Measurements from ENCODE around the gene RGS3. TPM values are rescaled to one million over a fixed set of nuclear protein-coding genes. Genes with fewer than 3 reads are reported as not detected.
A peak's percentile ranks its signal among the peaks of the same experiment; 100 is the strongest.

Gene RGS3
- total and polyA plus RNA-seq, 12 donors, result 65.4 to 201 (median 132) TPM

DNA sequence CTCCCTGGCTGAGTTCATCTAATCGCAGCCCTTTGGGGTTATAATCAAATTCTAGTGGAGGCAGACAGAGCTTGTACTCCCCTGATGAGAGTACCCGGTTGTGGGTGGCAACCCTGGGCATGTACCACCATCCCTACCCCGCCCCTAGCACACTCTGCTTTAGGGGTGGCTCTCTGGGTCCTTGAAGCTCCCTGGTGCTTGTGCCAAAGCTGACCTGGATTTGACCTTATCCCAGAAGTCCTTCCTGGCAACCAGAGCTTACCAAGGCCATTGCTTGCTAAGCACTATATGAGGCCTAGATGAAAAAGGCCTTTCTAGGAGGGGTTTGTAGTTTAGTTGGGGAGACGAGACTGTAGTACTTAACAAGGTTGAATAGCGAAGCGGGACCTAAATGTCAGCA, 72.2 kb downstream of the RGS3 start:
- H3K4me3 ChIP-seq, result no peak overlapping the region
- WGBS, 2 donors, result 67 to 76% methylated on average over 6 of the region's 6 CpGs
- H3K27ac ChIP-seq, result peak overlapping the region; percentile 64 to 91 (median 84)
- peaks cover 38 to 78% (median 57%) of the 10 kb centered on the region in 9 donors for H3K4me1 ChIP-seq
- peaks cover 0 to 89% (median 18%) of the 10 kb centered on the region in 9 donors for H3K36me3 ChIP-seq
- no peaks in the 10 kb centered on the region for H3K9me3 ChIP-seq
- no peaks in the 10 kb centered on the region for H3K27me3 ChIP-seq
- TF ChIP-seq, protein P1, sequence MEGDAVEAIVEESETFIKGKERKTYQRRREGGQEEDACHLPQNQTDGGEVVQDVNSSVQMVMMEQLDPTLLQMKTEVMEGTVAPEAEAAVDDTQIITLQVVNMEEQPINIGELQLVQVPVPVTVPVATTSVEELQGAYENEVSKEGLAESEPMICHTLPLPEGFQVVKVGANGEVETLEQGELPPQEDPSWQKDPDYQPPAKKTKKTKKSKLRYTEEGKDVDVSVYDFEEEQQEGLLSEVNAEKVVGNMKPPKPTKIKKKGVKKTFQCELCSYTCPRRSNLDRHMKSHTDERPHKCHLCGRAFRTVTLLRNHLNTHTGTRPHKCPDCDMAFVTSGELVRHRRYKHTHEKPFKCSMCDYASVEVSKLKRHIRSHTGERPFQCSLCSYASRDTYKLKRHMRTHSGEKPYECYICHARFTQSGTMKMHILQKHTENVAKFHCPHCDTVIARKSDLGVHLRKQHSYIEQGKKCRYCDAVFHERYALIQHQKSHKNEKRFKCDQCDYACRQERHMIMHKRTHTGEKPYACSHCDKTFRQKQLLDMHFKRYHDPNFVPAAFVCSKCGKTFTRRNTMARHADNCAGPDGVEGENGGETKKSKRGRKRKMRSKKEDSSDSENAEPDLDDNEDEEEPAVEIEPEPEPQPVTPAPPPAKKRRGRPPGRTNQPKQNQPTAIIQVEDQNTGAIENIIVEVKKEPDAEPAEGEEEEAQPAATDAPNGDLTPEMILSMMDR (IDR thresholded peaks at IDR 0.05), result no peak
- ATAC-seq (peak in 5 of 8 donors; percentile 3 to 15 (median 5)), DNase-seq (no peak)
- intact Hi-C loops (cut with DNase I), result loop anchor here in 1 of 10 donors (5.0 kb wide), 1 partner anchor 37 kb away; no protein-coding TSS in a partner anchor

DNA sequence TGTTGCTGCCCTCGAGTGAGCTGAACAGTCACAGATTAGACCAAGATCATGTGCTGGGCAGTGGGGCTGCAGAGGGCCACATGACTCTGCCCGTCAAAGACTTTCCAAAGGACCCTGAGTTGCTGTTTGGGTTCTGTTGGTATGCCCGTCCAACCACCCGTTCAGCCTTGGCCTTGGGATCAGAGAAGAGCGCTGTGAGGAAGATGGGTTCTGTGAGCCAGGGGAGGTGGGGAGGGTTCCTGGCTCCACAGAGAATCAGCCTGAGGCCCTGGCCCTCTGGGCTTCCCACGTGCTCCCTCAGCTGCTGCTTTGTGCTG, 72.6 kb downstream of the RGS3 start:
- Histone ChIP-seq H3K4me1 (peaks cover 38 to 81% (median 60%) of the 10 kb centered on the region in 9 donors), H3K9me3 (no peaks in the 10 kb centered on the region), H3K4me3 (no peak overlapping the region), H3K27ac (peak overlapping the region; percentile 64 to 91 (median 84)), H3K27me3 (no peaks in the 10 kb centered on the region), H3K36me3 (peaks cover 0 to 89% (median 16%) of the 10 kb centered on the region in 9 donors)
- 36 to 45% methylated on average over 6 of the region's 6 CpGs for WGBS, 2 donors
- intact Hi-C loops (cut with DNase I), result loop anchor here in 1 of 10 donors (5.0 kb wide), 1 partner anchor 36 kb away; no protein-coding TSS in a partner anchor
- TF ChIP-seq, protein P1 (IDR thresholded peaks at IDR 0.05), result no peak
- DNase-seq (no peak), ATAC-seq (peak in 4 of 8 donors; percentile 6 to 26 (median 20))

DNA sequence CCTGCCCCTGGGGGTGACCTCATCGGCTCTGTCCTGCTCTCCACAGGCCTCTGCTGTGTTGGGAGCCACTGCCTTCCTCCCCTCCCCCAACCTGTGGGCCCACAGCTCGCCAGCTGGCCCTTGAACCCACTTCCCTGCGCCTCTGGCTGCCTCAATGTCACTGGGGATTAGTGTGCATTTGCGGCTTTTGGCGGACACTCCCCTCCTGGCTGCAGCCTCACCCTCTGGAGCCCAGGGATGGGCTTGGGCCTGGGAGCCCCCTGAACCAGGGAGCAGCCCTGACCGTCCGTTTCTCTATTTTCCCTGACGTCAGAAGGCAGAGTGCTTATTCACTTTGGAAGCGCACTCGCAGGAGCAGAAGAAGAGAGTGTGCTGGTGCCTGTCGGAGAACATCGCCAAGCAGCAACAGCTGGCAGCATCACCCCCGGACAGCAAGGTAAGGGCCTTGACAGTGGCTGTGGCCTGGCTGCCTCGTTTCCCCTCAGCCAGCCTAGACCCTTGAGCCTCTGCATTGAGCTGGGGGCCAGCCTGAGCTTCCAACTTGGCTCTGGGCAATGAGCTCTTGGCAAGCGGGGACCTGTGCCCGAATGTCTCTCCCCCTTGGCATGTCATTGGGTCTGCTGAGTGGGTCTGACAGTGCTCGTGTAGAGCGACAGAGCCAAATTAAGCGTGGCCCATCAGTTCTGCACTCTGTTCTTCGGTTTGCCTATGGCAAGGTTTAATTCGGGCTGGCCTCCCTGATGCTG, 73.1 kb downstream of the RGS3 start:
- TF ChIP-seq, protein P1 (IDR thresholded peaks at IDR 0.05), result no peak
- Histone ChIP-seq H3K27ac (peak overlapping the region; percentile 64 to 91 (median 84)), H3K9me3 (no peaks in the 10 kb centered on the region), H3K27me3 (no peaks in the 10 kb centered on the region), H3K4me1 (peaks cover 38 to 86% (median 66%) of the 10 kb centered on the region in 9 donors), H3K36me3 (peaks cover 0 to 88% (median 15%) of the 10 kb centered on the region in 9 donors), H3K4me3 (peak overlapping the region in 1 of 10 donors; percentile 13)
- peak; percentile 83 to 89 for DNase-seq
- intact Hi-C loops (cut with DNase I), result loop anchor here in 1 of 10 donors (5.0 kb wide), 1 partner anchor 36 kb away; no protein-coding TSS in a partner anchor
- 38 to 50% methylated on average over 21 of the region's 21 CpGs for WGBS, 2 donors
- ATAC-seq, result peak; percentile 87 to 92 (median 89)

DNA sequence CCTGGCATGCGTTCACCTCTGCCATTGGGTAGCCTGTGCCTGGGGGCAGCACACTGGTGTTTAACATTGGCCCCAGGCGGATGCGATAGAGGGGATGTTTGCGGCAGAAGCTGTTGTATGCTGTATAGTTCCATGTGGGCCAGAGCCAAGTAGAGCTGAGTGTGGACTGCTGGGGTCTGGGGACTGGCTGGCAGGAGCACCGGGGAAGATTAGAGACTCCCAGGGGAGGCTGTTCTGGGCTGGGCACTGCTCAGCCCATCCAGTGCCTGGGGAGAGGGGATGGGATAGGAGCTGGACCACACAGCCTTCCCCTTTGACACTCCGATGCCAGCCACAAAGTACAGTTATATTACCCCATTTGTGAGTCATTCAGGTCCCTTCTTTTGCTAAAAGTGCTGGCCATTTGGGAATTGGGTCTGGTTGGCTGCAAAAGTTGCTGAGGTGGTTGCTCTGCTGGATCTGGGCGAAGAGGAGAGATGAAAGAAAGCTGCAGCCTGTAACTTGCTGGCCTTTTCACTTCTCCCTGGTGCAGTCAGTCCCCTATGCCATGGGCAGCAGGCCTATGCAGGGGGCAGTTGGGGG, 73.8 kb downstream of the RGS3 start:
- no peak for DNase-seq
- Histone ChIP-seq H3K36me3 (peaks cover 0 to 87% (median 17%) of the 10 kb centered on the region in 9 donors), H3K4me3 (peak overlapping the region in 1 of 10 donors; percentile 13), H3K27ac (peak overlapping the region; percentile 64 to 91 (median 84)), H3K4me1 (peaks cover 38 to 90% (median 71%) of the 10 kb centered on the region in 9 donors), H3K9me3 (no peaks in the 10 kb centered on the region), H3K27me3 (no peaks in the 10 kb centered on the region)
- peak in 4 of 8 donors; percentile 1 to 36 (median 6) for ATAC-seq
- intact Hi-C loops (cut with DNase I), result loop anchor here in 1 of 10 donors (5.0 kb wide), 1 partner anchor 35 kb away; no protein-coding TSS in a partner anchor
- 62 to 72% methylated on average over 7 of the region's 7 CpGs for WGBS, 2 donors
- TF ChIP-seq, protein P1 (IDR thresholded peaks at IDR 0.05), result no peak
